Measurements from ENCODE around the gene SRSF10. TPM values are rescaled to one million over a fixed set of nuclear protein-coding genes. Genes with fewer than 3 reads are reported as not detected.

Gene SRSF10
- polyA plus RNA-seq, 4 donors = 190 to 234 (median 213) TPM

DNA sequence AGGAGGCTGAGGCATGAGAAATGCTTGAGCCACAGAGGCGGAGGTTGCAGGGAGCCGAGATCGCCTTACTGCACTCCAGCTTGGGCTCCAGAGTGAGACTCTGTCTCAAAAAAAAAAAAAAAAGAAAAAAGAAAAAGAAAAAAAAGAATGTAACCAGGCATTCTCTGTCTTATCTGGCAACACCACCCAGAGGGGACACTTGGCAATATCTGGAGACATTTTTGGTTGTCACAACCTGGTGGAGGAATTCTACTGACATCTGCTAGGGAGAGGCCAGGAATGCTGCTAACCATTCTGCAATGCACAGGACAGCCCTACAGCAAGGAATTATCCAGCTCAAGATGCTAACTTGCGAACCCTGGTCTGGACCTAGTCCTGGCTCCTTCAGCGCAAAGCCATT, 64.7 kb downstream of the SRSF10 start:
- no peak for DNase-seq (ENCODE audit: low read depth in 4 of 4, low spot score in 3 of 4)

DNA sequence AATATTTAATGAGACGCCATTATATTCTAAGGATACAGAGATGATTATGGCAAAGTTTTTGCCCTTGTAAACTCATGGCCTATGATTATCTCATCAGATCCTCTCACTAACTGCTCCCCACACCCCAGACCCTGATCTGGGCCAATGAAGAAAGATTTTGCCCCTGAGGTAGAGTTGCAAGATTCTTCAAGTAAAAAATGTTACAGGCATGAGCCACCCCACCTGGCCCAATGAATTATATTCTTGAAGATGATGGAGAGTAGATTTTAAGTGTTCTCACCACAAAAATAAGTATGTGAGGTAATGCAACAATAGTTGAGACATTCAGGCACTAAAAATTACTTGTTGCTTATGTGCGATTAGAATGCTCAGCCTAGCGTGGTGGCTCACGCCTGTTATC, 65.2 kb downstream of the SRSF10 start:
- DNase-seq (ENCODE audit: low read depth in 4 of 4, low spot score in 3 of 4) = no peak

Other genes starting within 250 kb of the SRSF10 start
- 10 to 100 TPM; 32.2 to 41.2 (median 36.0) TPM for gene ELOA, start 236.9 kb downstream of the SRSF10 start, polyA plus RNA-seq (ENCODE audit: insufficient read length in 4 of 4)
- gene PITHD1, start 201.9 kb downstream of the SRSF10 start, polyA plus RNA-seq (ENCODE audit: insufficient read length in 4 of 4) = 10 to 100 TPM; 59.3 to 66.8 (median 63.4) TPM
- 10 to 100 TPM; 64.3 to 80.5 (median 69.4) TPM for gene LYPLA2, start 189.2 kb downstream of the SRSF10 start, polyA plus RNA-seq (ENCODE audit: insufficient read length in 4 of 4)
- gene GALE, start 179.6 kb downstream of the SRSF10 start, polyA plus RNA-seq (ENCODE audit: insufficient read length in 4 of 4) = 10 to 100 TPM; 30.7 to 42.4 (median 32.8) TPM
- 10 to 100 TPM; 68.8 to 83.8 (median 77.1) TPM for gene HMGCL, start 154.9 kb downstream of the SRSF10 start, polyA plus RNA-seq (ENCODE audit: insufficient read length in 4 of 4)
- 10 to 100 TPM; 43.8 to 55.2 (median 48.5) TPM for gene FUCA1, start 112.0 kb downstream of the SRSF10 start, polyA plus RNA-seq (ENCODE audit: insufficient read length in 4 of 4)
- gene CNR2, start 67.0 kb downstream of the SRSF10 start, polyA plus RNA-seq (ENCODE audit: insufficient read length in 4 of 4) = under 1 TPM; 0.06 to 0.08 (median 0.06) TPM
- 100 to 1,000 TPM; 199 to 236 (median 217) TPM for gene PNRC2, start 20.5 kb downstream of the SRSF10 start, polyA plus RNA-seq (ENCODE audit: insufficient read length in 4 of 4)
- 10 to 100 TPM; 21.5 to 27.1 (median 22.8) TPM for gene MYOM3, start 131.8 kb upstream of the SRSF10 start, polyA plus RNA-seq (ENCODE audit: insufficient read length in 4 of 4)
- 1 to 10 TPM; 2.9 to 4.8 (median 3.4) TPM for gene IL22RA1, start 162.8 kb upstream of the SRSF10 start, polyA plus RNA-seq (ENCODE audit: insufficient read length in 4 of 4)
- 1 to 10 TPM; 3.9 to 7.0 (median 5.1) TPM for gene IFNLR1, start 207.0 kb upstream of the SRSF10 start, polyA plus RNA-seq (ENCODE audit: insufficient read length in 4 of 4)